H1 (cell line): ENCODE results near the gene F8. TPM values are rescaled to one million over a fixed set of nuclear protein-coding genes. Genes with fewer than 3 reads are reported as not detected.

Experiments used
- CTCF ChIA-PET: fragments of 300-600 bp; sonication (Branson Sonifier 250); formaldehyde crosslinking; loops from one replicate; lab custom pipeline; 2021; ENCODE audit not compliant: partially characterized antibody; lab: Charles Lee
- POLR2A ChIA-PET: fragments of 300-600 bp; sonication (Branson Sonifier 250); formaldehyde crosslinking; loops from one replicate; lab custom pipeline; 2021; ENCODE audit warnings: inconsistent platforms; ENCODE audit not compliant: partially characterized antibody; lab: Charles Lee
- DNase-seq, 2 experiments: peaks; one replicate each; pipeline versions ENCODE4 v3.0.0 to v3.0.0-alpha.2; 2010 to 2022; ENCODE audit warnings: low spot score in 2 of 2, low read depth in 1 of 2, mixed read lengths in 1 of 2
- FAIRE-seq: peaks from 2 replicates; lab custom pipeline; 2011; peaks lifted over from hg19 to GRCh38; lab: Jason Lieb, UNC
- H2AFZ ChIP-seq: 2 replicates; pipeline ENCODE4 v1.8.1; 2012; ENCODE audit warnings: low read length, inconsistent platforms
- H2AK5ac ChIP-seq: 2 replicates; pipeline ENCODE4 v1.6.1; 2013; ENCODE audit warnings: low read depth, low read length
- H2BK120ac ChIP-seq: replicated peaks from 2 replicates; pipeline ENCODE3; 2013; ENCODE audit warnings: low read depth, low read length, inconsistent platforms
- H2BK12ac ChIP-seq: 2 replicates; pipeline ENCODE4 v1.6.1; 2013; ENCODE audit warnings: low read depth, low read length
- H2BK15ac ChIP-seq: 2 replicates; pipeline ENCODE4 v1.6.1; 2013; ENCODE audit warnings: low read length
- H2BK20ac ChIP-seq: 2 replicates; pipeline ENCODE4 v1.6.1; 2013; ENCODE audit warnings: low read length
- H2BK5ac ChIP-seq: 2 replicates; pipeline ENCODE4 v1.6.1; 2013; ENCODE audit warnings: low read depth, low read length
- H3K14ac ChIP-seq: 2 replicates; pipeline ENCODE4 v1.6.1; 2013; ENCODE audit warnings: inconsistent platforms; ENCODE audit not compliant: insufficient read length
- H3K18ac ChIP-seq: 2 replicates; pipeline ENCODE4 v1.6.1; 2013; ENCODE audit warnings: low read length; ENCODE audit errors: extremely low read depth
- H3K23ac ChIP-seq: 2 replicates; pipeline ENCODE4 v1.6.1; 2013; ENCODE audit warnings: inconsistent platforms; ENCODE audit not compliant: insufficient read length
- H3K23me2 ChIP-seq: 2 replicates; pipeline ENCODE4 v1.6.1; 2013; ENCODE audit warnings: low read depth, low read length
- H3K27ac ChIP-seq: 2 replicates; pipeline ENCODE4 v1.6.1; 2011; ENCODE audit warnings: low read depth, low read length, inconsistent platforms
- H3K27me3 ChIP-seq, 4 experiments: replicated peaks in 1 of 4; 1 replicate in 1 of 4; 2 replicates in 3 of 4; pipeline versions ENCODE4 v1.6.1 to v1.8.1; 2011 to 2013; ENCODE audit warnings: low read length in 3 of 4, mild to moderate bottlenecking in 3 of 4, inconsistent platforms in 2 of 4, mixed read lengths in 2 of 4, moderate library complexity in 1 of 4; ENCODE audit not compliant: control insufficient read depth in 3 of 4, insufficient read depth in 3 of 4; ENCODE audit errors: extremely low read depth in 1 of 4
- H3K36me3 ChIP-seq, 4 experiments: 2 replicates each; pipeline versions ENCODE4 v1.6.1 to v1.8.1; 2011 to 2013; ENCODE audit warnings: mild to moderate bottlenecking in 4 of 4, low read length in 3 of 4, moderate library complexity in 2 of 4, control low read depth in 1 of 4, inconsistent platforms in 1 of 4; ENCODE audit not compliant: insufficient read depth in 4 of 4, control insufficient read depth in 2 of 4
- H3K4ac ChIP-seq: replicated peaks from 2 replicates; pipeline ENCODE3; 2013; ENCODE audit warnings: low read length, low read depth, mixed read lengths, inconsistent platforms; ENCODE audit not compliant: insufficient read length
- H3K4me1 ChIP-seq, 4 experiments: replicated peaks in 1 of 4; 1 replicate in 1 of 4; 2 replicates in 3 of 4; pipeline versions ENCODE4 v1.6.1 to v1.8.1; 2011 to 2013; ENCODE audit warnings: low read length in 3 of 4, inconsistent platforms in 2 of 4, mixed read lengths in 1 of 4; ENCODE audit not compliant: insufficient read depth in 4 of 4, control insufficient read depth in 3 of 4
- H3K4me2 ChIP-seq, 2 experiments: 2 replicates each; pipeline versions ENCODE4 v1.6.1 to v1.8.1; 2011 to 2013; ENCODE audit warnings: low read depth in 2 of 2, low read length in 2 of 2, control low read depth in 1 of 2, inconsistent platforms in 1 of 2, mild to moderate bottlenecking in 1 of 2; ENCODE audit not compliant: insufficient read depth in 1 of 2
- H3K4me3 ChIP-seq, 4 experiments: fragments of 200-600, 300-600 bp in 1 of 4; sonication (generic), shearing (Covaris generic), sonication (Bioruptor Twin) in 1 of 4; 2 replicates each; pipeline versions ENCODE4 v1.5.1 to v1.8.1; 2011 to 2016; ENCODE audit warnings: low read length in 4 of 4, low read depth in 3 of 4, control low read depth in 2 of 4, inconsistent platforms in 2 of 4, mild to moderate bottlenecking in 2 of 4, mixed read lengths in 1 of 4, moderate library complexity in 1 of 4; ENCODE audit not compliant: insufficient read depth in 2 of 4; ENCODE audit errors: extremely low read depth in 1 of 4
- H3K56ac ChIP-seq: replicated peaks from 2 replicates; pipeline ENCODE3; 2013; ENCODE audit warnings: low read depth, mild to moderate bottlenecking, mixed read lengths, low read length, inconsistent platforms; ENCODE audit not compliant: insufficient read length
- H3K79me1 ChIP-seq: 2 replicates; pipeline ENCODE4 v1.6.1; 2013; ENCODE audit warnings: low read depth, low read length, control low read depth
- H3K79me2 ChIP-seq, 2 experiments: 2 replicates each; pipeline versions ENCODE4 v1.6.1 to v1.8.1; 2012 to 2013; ENCODE audit warnings: low read length in 2 of 2, mild to moderate bottlenecking in 2 of 2, inconsistent platforms in 1 of 2; ENCODE audit not compliant: insufficient read depth in 2 of 2, control insufficient read depth in 1 of 2
- H3K9ac ChIP-seq, 4 experiments: replicated peaks in 1 of 4; 1 replicate in 1 of 4; 2 replicates in 3 of 4; pipeline versions ENCODE4 v1.6.1 to v1.8.1; 2011 to 2013; ENCODE audit warnings: low read depth in 3 of 4, low read length in 3 of 4, control low read depth in 2 of 4, mild to moderate bottlenecking in 2 of 4, moderate library complexity in 2 of 4, inconsistent platforms in 1 of 4; ENCODE audit errors: extremely low read depth in 1 of 4
- H3K9me3 ChIP-seq, 2 experiments: 2 replicates each; pipeline versions ENCODE4 v1.6.1 to v1.8.1; 2012 to 2013; ENCODE audit warnings: mild to moderate bottlenecking in 2 of 2, moderate library complexity in 2 of 2, control low read depth in 1 of 2, inconsistent platforms in 1 of 2, low read depth in 1 of 2, low read length in 1 of 2, mixed read lengths in 1 of 2; ENCODE audit not compliant: insufficient read depth in 2 of 2
- H4K20me1 ChIP-seq, 2 experiments: replicated peaks in 1 of 2; 2 replicates each; pipeline versions ENCODE3 to v1.8.1; 2011 to 2013; ENCODE audit warnings: inconsistent platforms in 2 of 2, low read length in 2 of 2, mild to moderate bottlenecking in 1 of 2; ENCODE audit not compliant: insufficient read depth in 2 of 2, control insufficient read depth in 1 of 2
- H4K5ac ChIP-seq: 2 replicates; pipeline ENCODE4 v1.6.1; 2013; ENCODE audit warnings: low read length, low read depth, mixed read lengths, inconsistent platforms; ENCODE audit not compliant: insufficient read length
- H4K8ac ChIP-seq: 2 replicates; pipeline ENCODE4 v1.8.0; 2013; ENCODE audit warnings: mild to moderate bottlenecking, moderate library complexity, low read length, inconsistent platforms; ENCODE audit not compliant: insufficient read depth; ENCODE audit errors: extremely low read depth
- H4K91ac ChIP-seq: replicated peaks from 2 replicates; pipeline ENCODE3; 2013; ENCODE audit warnings: low read length, mixed read lengths, inconsistent platforms; ENCODE audit not compliant: insufficient read length
- CHD2 ChIP-seq: IDR thresholded peaks from 2 replicates; pipeline ENCODE4 v1.6.1; 2012; ENCODE audit warnings: low read length, improper control_type of control experiment
- RBBP5 ChIP-seq: IDR thresholded peaks from 2 replicates; pipeline ENCODE4 v1.7.1; 2012; ENCODE audit warnings: low read depth, mild to moderate bottlenecking, inconsistent platforms, low read length, moderate library complexity, borderline replicate concordance
- RNF2 ChIP-seq: fragments of 200-900, 300-1000 bp; sonication (generic); IDR thresholded peaks from 2 replicates; pipeline ENCODE4 v1.7.1; 2016; ENCODE audit warnings: borderline replicate concordance, low read depth, mild to moderate bottlenecking, antibody characterized with exemption, low read length; ENCODE audit not compliant: poor library complexity, severe bottlenecking; ENCODE audit errors: missing control alignments
- SP1 ChIP-seq: IDR thresholded peaks from 2 replicates; pipeline ENCODE4 v1.6.1; 2011; ENCODE audit warnings: low read depth, low read length
- SP2 ChIP-seq: IDR thresholded peaks from 2 replicates; pipeline ENCODE4 v1.6.1; 2012; ENCODE audit warnings: mild to moderate bottlenecking, low read length, inconsistent platforms
- USF2 ChIP-seq: IDR thresholded peaks from 2 replicates; pipeline ENCODE4 v1.6.1; 2011; ENCODE audit warnings: low read length, improper control_type of control experiment
- YY1 ChIP-seq: IDR thresholded peaks from 2 replicates; pipeline ENCODE4 v1.6.1; 2011; ENCODE audit warnings: low read depth, mild to moderate bottlenecking, low read length
- ZNF274 ChIP-seq: IDR thresholded peaks from 2 replicates; pipeline ENCODE4 v1.7.0; 2012; ENCODE audit warnings: low read length, borderline replicate concordance; ENCODE audit errors: extremely low read depth
- WGBS, 2 experiments: shearing (Covaris generic) in 1 of 2; methylation state at CpG; one replicate each; pipeline versions ENCODE4 v1.1.6 to v1.1.7; 2013 to 2015; ENCODE audit warnings: low lambda C conversion rate in 2 of 2, mixed read lengths in 2 of 2, inconsistent platforms in 1 of 2, low coverage in 1 of 2, missing lambda C conversion rate in 1 of 2; ENCODE audit not compliant: insufficient replicate concordance in 2 of 2, insufficient coverage in 1 of 2, insufficient read length in 1 of 2; ENCODE audit errors: extremely low coverage in 1 of 2, missing lambda C conversion rate in 1 of 2; 5-methylcytosine and 5-hydroxymethylcytosine counted together
- polyA plus RNA-seq, 7 experiments: library from polyadenylated mRNA; depleted of rRNA in 3 of 7; stranded (reverse) in 5 of 7; unstranded in 2 of 7; fragments of >200 nt in 5 of 7; fragments of 200-250 nt in 2 of 7; gene quantifications; 1 replicate in 5 of 7; 2 replicates in 1 of 7; 4 replicates in 1 of 7; pipeline versions ENCODE4 v1.2.1 to v1.2.3, GENCODE V29; 2011 to 2013; ENCODE audit warnings: missing spikeins in 2 of 7, mixed read lengths in 2 of 7
- total RNA-seq: library from RNA; stranded (reverse); fragmentation: NEBNext Ultra II Directional; extraction: Animal tissue kit (Norgen Biotek cat#: 25700); gene quantifications from 2 replicates; pipeline ENCODE4 v1.2.1, GENCODE V29; 2021

F8 gene
- total and polyA plus RNA-seq, 2 of the 8 experiments (the other 6 are each of a cell fraction or from before 2014, with no cell fraction given): 1.1 to 2.6 TPM

DNA sequence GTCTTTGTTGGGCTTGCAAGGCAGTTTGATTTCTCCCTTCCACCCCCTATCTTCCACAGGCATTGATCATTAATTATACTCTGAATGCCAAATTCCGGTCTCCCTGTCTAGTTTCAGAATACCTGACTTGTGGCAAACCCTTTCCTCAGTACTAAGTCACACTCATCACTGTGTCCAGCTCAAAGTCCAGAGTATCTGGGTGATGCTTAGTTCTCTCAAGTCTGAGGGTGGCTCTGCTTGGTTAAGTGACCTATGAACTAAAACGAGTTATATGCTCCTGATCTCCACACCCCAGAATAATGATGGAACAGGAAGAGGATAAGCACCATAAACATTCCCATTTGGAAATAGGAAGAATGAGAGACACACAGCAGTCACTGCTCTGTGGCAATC, 194.5 kb downstream of the F8 start:
- no peak overlapping the region for H3K56ac ChIP-seq
- H2BK12ac ChIP-seq: no peak overlapping the region
- no peak overlapping the region for H2AFZ ChIP-seq
- no peak overlapping the region for H2BK5ac ChIP-seq
- H4K5ac ChIP-seq: no peak overlapping the region
- POLR2A ChIA-PET: no interaction called here
- no peak overlapping the region for H3K4ac ChIP-seq
- no peak overlapping the region for H3K18ac ChIP-seq
- H4K91ac ChIP-seq: no peak overlapping the region
- TF ChIP-seq CHD2 (no peak), USF2 (no peak), RBBP5 (no peak), RNF2 (no peak), YY1 (no peak), SP2 (no peak), SP1 (no peak), ZNF274 (no peak)
- TF ChIP-seq, all 59 proteins: peak for 0
- no peaks in the 10 kb centered on the region for H4K20me1 ChIP-seq
- WGBS, 2 experiments: 81% methylated on average over 2 of the region's 2 CpGs; no CpG with 5 or more reads in 1 of the 2 experiments
- H3K4me2 ChIP-seq: no peak overlapping the region
- no peaks in the 10 kb centered on the region for H3K79me2 ChIP-seq
- H3K23me2 ChIP-seq: no peaks in the 10 kb centered on the region
- no peaks in the 10 kb centered on the region for H3K9me3 ChIP-seq
- H3K4me1 ChIP-seq: no peaks in the 10 kb centered on the region
- H2BK20ac ChIP-seq: no peak overlapping the region
- H2BK120ac ChIP-seq: no peak overlapping the region
- H3K27me3 ChIP-seq: no peaks in the 10 kb centered on the region
- H3K36me3 ChIP-seq: no peaks in the 10 kb centered on the region
- DNase-seq: no peak
- no peak for FAIRE-seq
- no peak overlapping the region for H3K27ac ChIP-seq
- H3K4me3 ChIP-seq: no peak overlapping the region
- no peak overlapping the region for H4K8ac ChIP-seq
- no peaks in the 10 kb centered on the region for H3K79me1 ChIP-seq
- H2AK5ac ChIP-seq: no peak overlapping the region
- CTCF ChIA-PET: interaction anchor here (1.0 to 1.1 kb wide), 2 partner anchors 11 to 64 kb away, joined by 3 to 7 read pairs; no protein-coding TSS in a partner anchor
- H3K23ac ChIP-seq: no peak overlapping the region
- H2BK15ac ChIP-seq: no peak overlapping the region
- no peak overlapping the region for H3K14ac ChIP-seq
- H3K9ac ChIP-seq: no peak overlapping the region
